MV-4-11 (cell line): Measurements from ENCODE around the gene FGFR3.

ENCODE experiments used
- DNase-seq: peaks from one replicate; lab custom pipeline; 2025; lab: John Stamatoyannopoulos, UW

Gene FGFR3

GRCh38 chr4:1756893-1757779 is 36.0 kb upstream of the FGFR3 start:
- DNase-seq = no peak

DNA sequence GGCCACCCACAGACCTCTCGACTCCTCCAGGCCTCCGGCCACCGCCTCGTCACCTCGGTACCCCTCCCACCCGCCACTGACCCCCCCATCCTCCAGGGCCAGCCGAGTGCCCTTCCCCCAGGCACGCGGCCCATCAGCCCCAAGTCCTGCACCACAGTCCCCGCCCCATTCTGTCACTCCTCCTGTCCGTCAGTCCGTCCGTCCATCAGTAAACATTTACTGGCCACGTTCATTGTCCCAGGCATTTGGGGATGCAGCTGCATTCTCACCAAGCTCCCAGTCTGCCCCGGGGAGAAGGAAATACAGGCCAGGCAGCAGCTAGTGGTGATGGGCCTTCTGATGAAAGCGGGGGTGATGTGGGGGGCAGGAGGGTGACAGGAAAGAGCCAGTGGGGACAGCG is 35.3 kb upstream of the FGFR3 start:
- no peak for DNase-seq

- no peak for DNase-seq
Observed at GRCh38 chr4:1758306-1759121, 34.6 kb upstream of the FGFR3 start.

DNA sequence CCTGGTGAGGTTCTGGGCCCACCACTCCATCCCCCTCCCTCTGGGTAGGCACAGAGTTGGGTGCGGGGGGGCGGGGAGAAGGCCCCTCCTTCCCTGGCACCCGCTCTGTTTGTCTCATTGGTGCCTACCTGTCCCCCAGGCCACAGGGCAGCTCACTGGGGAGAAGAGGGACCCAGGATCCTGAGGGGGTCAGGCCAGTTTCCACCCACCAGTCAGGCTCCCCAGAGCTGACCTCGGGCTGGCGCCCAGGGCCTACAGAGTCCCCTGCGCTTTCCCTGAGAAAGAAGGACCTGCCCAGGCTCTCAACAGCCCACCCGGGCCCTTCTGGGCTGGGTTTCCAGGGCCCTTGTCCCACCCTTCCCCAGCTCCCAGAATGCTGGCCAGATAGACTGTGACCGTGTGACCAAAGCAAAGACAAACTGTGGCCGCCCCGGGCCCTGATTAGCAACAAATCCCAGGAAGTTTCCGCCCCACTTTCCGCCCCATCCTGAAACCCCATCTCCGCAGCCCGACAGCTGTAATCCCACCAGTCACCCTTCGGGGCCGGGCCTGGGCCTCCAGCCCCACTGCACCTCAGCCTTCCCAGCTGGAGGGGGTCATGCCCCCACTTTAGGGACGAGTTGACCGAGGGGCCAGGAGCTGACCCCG is 33.8 kb upstream of the FGFR3 start:
- no peak for DNase-seq

- no peak for DNase-seq
Observed at GRCh38 chr4:1759818-1760223, 33.3 kb upstream of the FGFR3 start.

DNA sequence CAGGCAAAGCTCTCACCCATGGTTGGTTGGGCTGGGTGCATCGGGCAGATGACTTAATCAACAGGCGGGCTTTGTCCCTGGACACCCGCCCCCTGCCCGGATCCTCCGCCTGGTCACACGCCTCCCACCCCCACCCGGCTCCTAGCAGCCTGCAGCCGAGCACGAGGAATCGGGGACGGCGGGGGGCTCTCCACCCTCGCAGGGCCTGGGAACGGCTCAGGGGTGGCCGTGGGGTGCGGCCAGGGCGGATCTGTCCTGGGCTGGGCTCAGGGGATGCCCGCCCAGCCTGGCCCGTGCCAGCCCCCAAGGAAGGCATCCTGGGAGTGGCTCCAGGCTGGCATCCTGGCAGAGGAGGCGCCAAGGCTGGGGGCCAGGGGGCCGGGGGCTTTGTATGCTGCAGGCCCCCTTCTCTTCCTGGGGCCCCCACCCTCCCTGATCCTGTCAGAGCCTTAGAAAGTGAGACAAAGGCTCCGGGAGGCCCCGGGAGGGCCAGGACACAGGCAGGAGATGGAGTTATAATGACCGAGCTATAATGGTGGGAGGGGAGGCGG is 32.5 kb upstream of the FGFR3 start:
- DNase-seq = no peak

GRCh38 chr4:1761130-1761689 is 31.9 kb upstream of the FGFR3 start:
- no peak for DNase-seq

GRCh38 chr4:1762264-1763010 is 30.7 kb upstream of the FGFR3 start:
- no peak for DNase-seq

GRCh38 chr4:1763070-1763549 is 30.0 kb upstream of the FGFR3 start:
- no peak for DNase-seq

- peak; percentile 53 for DNase-seq
Observed at GRCh38 chr4:1763550-1764080, 29.5 kb upstream of the FGFR3 start.

GRCh38 chr4:1764670-1765069 is 28.4 kb upstream of the FGFR3 start:
- no peak for DNase-seq

DNA sequence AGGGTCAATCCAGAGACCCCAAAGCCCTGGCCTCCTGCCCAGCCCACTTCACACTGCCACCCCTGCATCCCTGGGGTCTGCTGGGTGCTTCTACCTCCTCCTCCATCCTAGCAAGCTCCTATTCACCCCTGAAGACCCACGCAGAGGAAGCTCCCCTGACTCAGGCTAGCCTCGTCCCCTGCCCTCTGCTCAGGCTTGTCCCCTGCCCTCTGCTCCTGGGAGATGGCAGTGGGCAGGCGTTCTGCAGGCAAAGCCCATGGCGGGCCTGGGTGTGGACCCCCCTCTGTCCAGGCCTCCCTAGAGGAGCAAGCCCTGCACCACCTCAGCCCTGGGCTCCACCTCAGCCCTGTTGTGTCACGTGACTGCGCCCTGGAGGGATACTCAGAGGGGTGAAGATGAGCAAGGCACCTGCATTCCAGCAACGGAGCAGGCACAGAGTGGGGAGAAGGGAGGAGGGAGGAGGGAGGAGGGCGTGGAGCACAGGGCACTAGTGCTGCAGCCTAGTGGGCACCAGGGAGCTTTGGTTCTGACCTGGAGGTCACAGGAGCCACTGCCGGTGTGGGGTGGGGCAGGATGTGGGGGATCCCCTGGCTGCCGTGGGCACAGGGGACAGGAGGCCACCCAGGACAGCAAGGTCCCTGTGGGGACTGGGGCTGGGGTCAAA is 27.6 kb upstream of the FGFR3 start:
- DNase-seq = no peak

DNA sequence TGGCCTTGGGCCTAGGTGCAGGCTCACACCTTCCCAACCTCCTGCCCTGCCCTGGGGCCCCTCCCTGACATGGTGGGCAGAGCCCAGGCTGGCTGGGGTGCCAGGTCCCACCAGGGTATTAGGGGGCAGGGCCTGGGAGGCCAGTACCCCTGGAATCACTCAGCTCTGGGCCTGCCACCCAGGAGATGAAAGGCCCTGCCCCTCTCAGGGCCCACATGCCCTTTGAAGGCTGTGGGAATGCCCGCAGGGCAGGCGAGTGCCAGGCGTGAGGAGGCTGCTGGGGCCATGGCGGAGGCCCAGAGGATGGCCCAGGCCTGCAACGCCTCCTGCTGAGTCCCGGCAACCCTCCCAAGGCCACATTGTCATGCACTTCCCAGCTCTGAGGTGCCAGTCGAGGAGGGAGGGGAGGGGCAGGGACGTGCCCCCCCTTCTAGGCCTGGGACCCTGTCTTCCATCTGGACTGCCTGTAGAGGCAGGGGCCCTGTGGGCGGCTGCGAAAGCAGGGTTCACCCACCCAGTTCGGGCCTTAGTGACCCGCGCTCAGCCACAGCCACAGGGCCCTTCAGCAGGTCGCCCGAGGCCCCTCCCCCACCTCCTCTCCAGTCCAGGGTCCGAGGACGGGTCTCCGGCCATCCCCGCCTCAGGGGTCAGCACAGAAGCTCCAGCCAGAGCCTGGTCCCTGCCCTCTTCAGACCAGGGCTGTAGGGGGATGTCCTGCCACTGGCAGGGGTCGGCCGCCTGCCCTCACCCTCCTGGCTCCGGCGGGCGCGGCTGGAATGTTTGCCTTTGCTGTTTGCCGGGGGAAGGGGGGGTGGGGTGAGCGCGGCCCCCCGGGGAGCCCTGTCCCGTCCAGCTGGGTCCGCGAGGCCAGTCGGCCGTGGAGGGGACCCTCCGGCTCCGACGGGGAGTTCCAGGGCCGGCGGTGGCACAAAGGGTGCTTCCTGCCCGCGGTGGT is 26.7 kb upstream of the FGFR3 start:
- no peak for DNase-seq

GRCh38 chr4:1767061-1767769 is 25.9 kb upstream of the FGFR3 start:
- no peak for DNase-seq

DNA sequence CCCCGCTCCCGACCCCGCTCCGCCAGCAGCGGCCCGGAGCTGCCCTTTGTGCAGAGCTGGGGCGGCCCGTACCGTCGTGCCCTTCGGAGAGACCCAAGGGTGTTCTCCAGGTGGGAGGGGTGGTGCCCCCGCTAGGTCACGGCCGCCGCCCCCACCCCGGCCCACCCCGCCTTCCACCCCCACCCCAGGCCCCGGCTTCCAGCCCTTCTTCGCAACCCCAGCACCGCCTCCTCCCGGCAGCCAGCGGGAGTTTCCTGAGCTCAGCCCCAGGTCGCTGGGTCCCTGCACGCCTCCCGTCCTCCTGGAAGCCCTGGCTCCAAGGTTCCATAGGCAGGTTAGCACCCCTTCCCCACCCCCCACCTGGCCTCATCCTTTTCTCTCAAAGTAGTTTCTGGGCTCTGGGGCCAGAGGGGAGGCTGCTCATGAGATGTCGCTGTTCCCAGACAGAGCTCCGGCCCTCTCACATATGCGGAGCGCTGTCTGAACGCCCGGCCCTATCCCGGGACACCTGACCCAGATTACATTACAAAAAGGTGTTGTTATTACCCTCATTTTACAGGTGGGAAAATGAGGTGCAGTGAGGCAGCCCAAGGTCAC is 25.2 kb upstream of the FGFR3 start:
- DNase-seq = no peak

DNA sequence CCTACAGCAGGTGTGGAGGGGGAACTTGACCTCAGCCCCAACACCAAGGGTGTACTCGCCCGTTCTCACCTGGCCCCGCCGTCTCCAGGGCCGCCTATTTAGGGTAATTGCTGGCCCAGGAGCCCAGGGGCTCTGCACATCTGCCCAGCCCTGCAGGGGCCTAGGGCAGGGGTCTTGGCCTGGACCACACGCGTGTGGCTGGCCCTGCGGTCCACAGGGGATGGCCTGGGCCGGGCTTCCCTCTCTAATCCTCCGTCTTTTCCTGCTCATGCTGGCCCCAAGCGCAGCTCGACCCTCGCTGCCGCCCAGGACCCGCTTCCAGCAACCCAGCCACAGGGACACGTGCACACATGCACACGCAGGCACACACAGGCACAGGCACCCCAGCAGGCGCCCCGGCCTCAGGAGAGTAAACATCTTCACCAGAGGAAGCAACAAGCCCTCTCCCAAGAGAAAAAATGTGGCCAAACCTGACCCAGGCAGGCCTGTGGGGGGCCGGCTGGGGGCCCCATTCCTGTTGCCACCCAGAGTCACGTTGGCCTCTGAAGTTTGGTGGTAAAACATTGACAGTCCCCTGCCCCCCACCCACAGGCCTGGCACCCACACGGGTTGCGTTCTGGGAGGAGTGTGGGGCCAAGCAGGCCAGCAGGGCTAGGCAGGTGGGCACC is 24.6 kb upstream of the FGFR3 start:
- no peak for DNase-seq

DNA sequence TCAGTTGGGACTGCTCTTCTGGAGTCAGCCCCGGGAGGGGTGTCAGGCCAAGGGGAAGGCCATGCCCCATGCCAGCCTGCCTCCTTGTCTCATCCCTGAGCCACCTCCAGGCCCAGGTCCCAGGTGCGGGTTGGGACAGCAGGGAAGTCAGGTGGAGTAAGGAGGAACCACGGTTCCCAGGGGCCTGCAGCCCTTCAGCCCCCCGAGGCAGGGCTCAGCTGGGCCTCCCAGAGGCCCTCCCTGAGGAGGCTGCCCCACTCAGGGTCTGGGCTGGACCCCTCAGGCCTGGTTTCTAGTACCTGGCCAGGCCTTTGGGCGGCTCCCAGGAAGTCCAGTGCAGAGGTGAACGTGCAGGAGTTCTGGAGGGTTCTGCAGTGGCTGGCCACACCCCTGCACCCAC is 23.4 kb upstream of the FGFR3 start:
- no peak for DNase-seq

- DNase-seq = no peak
Observed at GRCh38 chr4:1770245-1770644, 22.8 kb upstream of the FGFR3 start.
